IMR-90 (cell line): Measurements from ENCODE around the gene ABCC5. TPM values are rescaled to one million over a fixed set of nuclear protein-coding genes. Genes with fewer than 3 reads are reported as not detected.

Experiments used
- ATAC-seq: fragments of 200-7000 bp; cut with Tn5 transposase; 2 replicates; pipeline ENCODE4 v1.9.1; 2020; ENCODE audit warnings: low read depth, mild to moderate bottlenecking, moderate library complexity
- BruUV-seq: library from RNA; stranded (reverse); fragments of 400-500 nt; replicated peaks from 2 replicates; lab custom pipeline; 2021; lab: Mats Ljungman, UMichigan
- CTCF ChIA-PET: fragments of 300-600 bp; formaldehyde crosslinking; extraction: SDS; loops from one replicate; lab custom pipeline; 2021; ENCODE audit warnings: antibody characterized with exemption; lab: Yijun Ruan, JAX
- POLR2A ChIA-PET: fragments of 300-600 bp; sonication (Branson Sonifier 250); formaldehyde crosslinking; loops from one replicate; lab custom pipeline; 2022; ENCODE audit warnings: antibody characterized with exemption; ENCODE audit not compliant: unreplicated experiment; lab: Charles Lee
- DNase-seq: peaks from one replicate; pipeline ENCODE4 v3.0.0; 2013
- H2AFZ ChIP-seq: replicated peaks from 2 replicates; pipeline ENCODE3; 2013; ENCODE audit warnings: low read length, mild to moderate bottlenecking; ENCODE audit not compliant: poor library complexity
- H2AK5ac ChIP-seq: 2 replicates; pipeline ENCODE4 v1.6.1; 2013; ENCODE audit warnings: low read depth, low read length, inconsistent platforms
- H2AK9ac ChIP-seq: replicated peaks from 2 replicates; pipeline ENCODE3; 2013; ENCODE audit warnings: mild to moderate bottlenecking, low read depth, low read length, moderate library complexity; ENCODE audit not compliant: poor library complexity
- H2BK120ac ChIP-seq: 2 replicates; pipeline ENCODE4 v1.6.1; 2013; ENCODE audit warnings: low read depth, low read length, inconsistent platforms
- H2BK15ac ChIP-seq: 3 replicates; pipeline ENCODE4 v1.6.1; 2013; ENCODE audit warnings: low read depth, low read length, inconsistent platforms
- H2BK20ac ChIP-seq: 2 replicates; pipeline ENCODE4 v1.6.1; 2013; ENCODE audit warnings: low read depth, mild to moderate bottlenecking, inconsistent platforms, low read length, moderate library complexity
- H2BK5ac ChIP-seq: 2 replicates; pipeline ENCODE4 v1.6.1; 2013; ENCODE audit warnings: mild to moderate bottlenecking, low read depth, low read length, inconsistent platforms; ENCODE audit not compliant: poor library complexity, severe bottlenecking
- H3K14ac ChIP-seq: replicated peaks from 2 replicates; pipeline ENCODE4 v1.6.1; 2013; ENCODE audit warnings: low read depth, low read length, inconsistent platforms
- H3K18ac ChIP-seq: 2 replicates; pipeline ENCODE4 v1.6.1; 2013; ENCODE audit warnings: low read depth, low read length, control low read depth
- H3K23ac ChIP-seq: 2 replicates; pipeline ENCODE4 v1.6.1; 2013; ENCODE audit warnings: low read depth, low read length, inconsistent platforms
- H3K27ac ChIP-seq: 2 replicates; pipeline ENCODE4 v1.5.1; 2013; ENCODE audit warnings: mild to moderate bottlenecking, control low read depth, low read length; ENCODE audit not compliant: insufficient read depth
- H3K27me3 ChIP-seq: 2 replicates; pipeline ENCODE4 v1.6.1; 2013; ENCODE audit warnings: low read length; ENCODE audit not compliant: control insufficient read depth, insufficient read depth
- H3K36me3 ChIP-seq: 2 replicates; pipeline ENCODE4 v1.6.1; 2013; ENCODE audit warnings: low read length, mixed read lengths; ENCODE audit not compliant: control insufficient read depth, insufficient read depth
- H3K4ac ChIP-seq: 2 replicates; pipeline ENCODE4 v1.6.1; 2013; ENCODE audit warnings: low read depth, low read length, inconsistent platforms
- H3K4me1 ChIP-seq: 2 replicates; pipeline ENCODE4 v1.6.1; 2013; ENCODE audit warnings: low read length, mixed read lengths; ENCODE audit not compliant: control insufficient read depth, insufficient read depth
- H3K4me2 ChIP-seq: 2 replicates; pipeline ENCODE4 v1.6.1; 2013; ENCODE audit warnings: low read depth, mild to moderate bottlenecking, control low read depth, low read length, moderate library complexity
- H3K4me3 ChIP-seq: 2 replicates; pipeline ENCODE4 v1.5.1; 2013; ENCODE audit warnings: low read depth, mild to moderate bottlenecking, control low read depth, low read length, moderate library complexity; ENCODE audit not compliant: insufficient read depth
- H3K56ac ChIP-seq: 2 replicates; pipeline ENCODE4 v1.6.1; 2013; ENCODE audit warnings: low read length, inconsistent platforms; ENCODE audit not compliant: insufficient read depth; ENCODE audit errors: extremely low read depth
- H3K79me1 ChIP-seq, 2 experiments: 2 replicates each; pipeline ENCODE4 v1.6.1; 2013; ENCODE audit warnings: low read length in 2 of 2, inconsistent platforms in 1 of 2, low read depth in 1 of 2
- H3K9ac ChIP-seq: 2 replicates; pipeline ENCODE4 v1.6.1; 2013; ENCODE audit warnings: low read depth, low read length, control low read depth
- H3K9me1 ChIP-seq: 2 replicates; pipeline ENCODE4 v1.6.1; 2013; ENCODE audit warnings: low read length, inconsistent platforms; ENCODE audit not compliant: insufficient read depth
- H3K9me3 ChIP-seq: 2 replicates; pipeline ENCODE4 v1.6.1; 2013; ENCODE audit warnings: low read length; ENCODE audit not compliant: control insufficient read depth, insufficient read depth
- H4K20me1 ChIP-seq: 2 replicates; pipeline ENCODE4 v1.6.1; 2013; ENCODE audit warnings: low read length, inconsistent platforms; ENCODE audit not compliant: insufficient read depth
- H4K5ac ChIP-seq: 2 replicates; pipeline ENCODE4 v1.6.1; 2013; ENCODE audit warnings: mild to moderate bottlenecking, low read depth, low read length, control low read depth
- H4K8ac ChIP-seq, 2 experiments: 2 replicates each; pipeline ENCODE4 v1.6.1; 2013; ENCODE audit warnings: low read depth in 2 of 2, low read length in 2 of 2, control low read depth in 1 of 2, inconsistent platforms in 1 of 2
- H4K91ac ChIP-seq: 2 replicates; pipeline ENCODE4 v1.6.1; 2013; ENCODE audit warnings: low read depth, low read length, inconsistent platforms; ENCODE audit not compliant: insufficient read depth
- CTCF ChIP-seq: conservative IDR thresholded peaks from 2 replicates; pipeline ENCODE4 v1.5.1; 2012; ENCODE audit warnings: mild to moderate bottlenecking, low read depth, low read length, improper control_type of control experiment
- RAD21 ChIP-seq: IDR thresholded peaks from 2 replicates; pipeline ENCODE4 v1.6.1; 2012; ENCODE audit warnings: low read length, improper control_type of control experiment
- RCOR1 ChIP-seq: IDR thresholded peaks from 2 replicates; pipeline ENCODE4 v1.6.1; 2012; ENCODE audit warnings: mild to moderate bottlenecking, low read length, improper control_type of control experiment; ENCODE audit not compliant: insufficient replicate concordance
- SMC3 ChIP-seq: fragments of 150-350 bp; IDR thresholded peaks from 2 replicates; pipeline ENCODE4 v1.6.1; 2016; ENCODE audit warnings: low read depth, mild to moderate bottlenecking, antibody characterized with exemption, low read length, moderate library complexity
- WGBS, 2 experiments: methylation state at CpG; one replicate each; pipeline versions ENCODE4 v1.1.5 to v1.1.7; 2013; ENCODE audit warnings: missing lambda C conversion rate in 2 of 2; ENCODE audit not compliant: insufficient read length in 1 of 2; ENCODE audit errors: extremely low coverage in 2 of 2; 5-methylcytosine and 5-hydroxymethylcytosine counted together
- dilution Hi-C: fragments of 300-500 bp; cut with HindIII; formaldehyde crosslinking; loops from one replicate; pipeline ENCODE4 v1.14.3; 2018; ENCODE audit warnings: low sequenced_read_pairs; ENCODE audit not compliant: unreplicated experiment
- in situ Hi-C: fragments of 300-500 bp; cut with MboI; formaldehyde crosslinking; loops from 3 replicates; pipeline ENCODE4 v1.14.3; 2019; ENCODE audit warnings: low sequenced_read_pairs, inconsistent platforms, mixed read lengths
- intact Hi-C: fragments of 100-400 bp; cut with micrococcal nuclease; formaldehyde crosslinking; loops from 2 replicates; pipeline ENCODE4 v1.10.0; 2022
- polyA plus RNA-seq, 3 experiments: library from polyadenylated mRNA; depleted of rRNA; stranded (reverse); fragments of >200 nt; gene quantifications; 2 replicates each; pipeline ENCODE4 v1.2.3, GENCODE V29; 2012; ENCODE audit warnings: low replicate concordance in 1 of 3
- total RNA-seq: library from RNA; depleted of rRNA; stranded (reverse); fragments of >200 nt; gene quantifications from 2 replicates; pipeline ENCODE4 v1.2.3, GENCODE V29; 2012

The ABCC5 gene
- total and polyA plus RNA-seq, 2 of the 4 experiments (the other 2 are of a cell fraction): 8.4 to 17.7 TPM

GRCh38 chr3:184040010-184040409 lies 22.3 kb upstream of the ABCC5 start:
- H2AFZ ChIP-seq: peak overlapping the region; percentile 24
- H3K27ac ChIP-seq: no peak overlapping the region
- no peaks in the 10 kb centered on the region for H4K20me1 ChIP-seq
- no peaks in the 10 kb centered on the region for H3K36me3 ChIP-seq
- no peak overlapping the region for H4K8ac ChIP-seq
- H3K56ac ChIP-seq: no peak overlapping the region
- H3K27me3 ChIP-seq: peaks cover 31% of the 10 kb centered on the region
- H3K79me1 ChIP-seq: no peaks in the 10 kb centered on the region
- H3K18ac ChIP-seq: no peak overlapping the region
- ATAC-seq (peak; percentile 84), DNase-seq (peak; percentile 47)
- no peak overlapping the region for H3K4me2 ChIP-seq
- H3K14ac ChIP-seq: no peak overlapping the region
- H2BK20ac ChIP-seq: no peak overlapping the region
- no peak overlapping the region for H4K91ac ChIP-seq
- intact Hi-C loops (no loop called here), in situ Hi-C loops (no loop called here), dilution Hi-C loops (no loop called here)
- H3K23ac ChIP-seq: no peak overlapping the region
- TF ChIP-seq CTCF (peak; percentile 47), SMC3 (peak; percentile 43), RCOR1 (no peak), RAD21 (peak; percentile 61)
- no peak overlapping the region for H2BK15ac ChIP-seq
- no peak overlapping the region for H3K4me3 ChIP-seq
- whole genome bisulfite sequencing, 2 experiments: no CpG with 5 or more reads among the region's 3 CpGs
- ChIA-PET POLR2A (no interaction called here), CTCF (interaction anchor here (1.0 kb wide), 2 partner anchors 17 to 193 kb away, joined by 3 to 4 read pairs; no protein-coding TSS in a partner anchor)
- H3K4me1 ChIP-seq: no peaks in the 10 kb centered on the region
- H3K9me1 ChIP-seq: no peaks in the 10 kb centered on the region
- H2BK120ac ChIP-seq: no peak overlapping the region
- H3K4ac ChIP-seq: no peak overlapping the region
- H2AK9ac ChIP-seq: no peak overlapping the region
- H2AK5ac ChIP-seq: no peak overlapping the region
- no peaks in the 10 kb centered on the region for H3K9me3 ChIP-seq
- BruUV-seq: no TSS peak
- no peak overlapping the region for H2BK5ac ChIP-seq
- H3K9ac ChIP-seq: no peak overlapping the region
- no peak overlapping the region for H4K5ac ChIP-seq
